HUDEP-2 (cell line): ENCODE measurements around the gene FCSK.
"Not testable (repeated sequence)": the region's sequence is repeated elsewhere in the genome, so short reads cannot be mapped to it uniquely, and the experiment has no call there.

ENCODE experiments used
- DNase-seq, 76 experiments: peaks; one replicate each; lab custom pipeline; 2025; ENCODE audit not compliant: unreplicated experiment in 76 of 76; lab: John Stamatoyannopoulos, UW

Gene FCSK

DNA sequence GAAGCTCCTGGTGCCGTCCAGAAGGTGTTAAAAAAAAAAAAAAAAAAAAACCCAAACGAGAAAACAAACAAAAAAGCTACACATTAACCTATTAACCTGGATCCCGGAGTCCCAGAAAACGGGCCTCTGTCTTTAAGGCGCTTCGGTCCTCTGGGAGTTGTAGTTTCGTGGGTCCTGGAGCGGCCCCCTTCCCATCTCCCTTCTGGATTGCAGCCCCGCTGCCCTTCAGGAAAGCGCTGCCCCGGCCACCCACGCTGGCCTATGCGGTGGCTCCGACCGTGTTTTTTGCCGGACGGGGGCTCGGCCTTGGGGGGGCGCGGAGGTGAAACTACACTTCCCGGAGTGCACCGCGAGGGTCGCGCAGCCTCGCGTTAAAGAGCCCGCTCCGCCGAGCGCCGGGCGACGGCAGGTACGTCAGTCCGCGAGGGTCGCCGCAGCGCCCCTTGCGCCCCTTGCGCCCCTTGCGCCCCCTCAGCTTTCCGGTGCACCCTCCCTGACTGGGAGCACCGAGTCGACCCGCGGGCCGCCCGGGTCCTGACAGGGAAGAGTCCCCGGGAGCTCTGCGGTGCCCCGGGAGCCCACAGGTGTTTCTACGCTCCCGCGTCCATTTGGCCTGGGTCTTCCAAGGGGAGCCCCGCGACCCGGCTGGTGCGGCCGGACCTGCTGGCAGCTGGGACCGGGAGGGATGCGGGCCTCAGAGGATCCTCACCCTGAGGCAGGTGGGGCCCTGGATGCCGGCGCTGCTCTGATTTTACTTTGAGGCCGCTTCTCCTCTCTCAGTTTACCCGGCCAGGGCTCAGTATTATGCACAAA lies at the start of gene FCSK:
Gene FCSK (plus strand): TSS at position 374 of the 813 bp plus-strand sequence. CDS start 8,596 bp downstream, outside the sequence.
- DNase-seq = peak in 39 of 76 experiments; percentile 17 to 72 (median 44)

DNA sequence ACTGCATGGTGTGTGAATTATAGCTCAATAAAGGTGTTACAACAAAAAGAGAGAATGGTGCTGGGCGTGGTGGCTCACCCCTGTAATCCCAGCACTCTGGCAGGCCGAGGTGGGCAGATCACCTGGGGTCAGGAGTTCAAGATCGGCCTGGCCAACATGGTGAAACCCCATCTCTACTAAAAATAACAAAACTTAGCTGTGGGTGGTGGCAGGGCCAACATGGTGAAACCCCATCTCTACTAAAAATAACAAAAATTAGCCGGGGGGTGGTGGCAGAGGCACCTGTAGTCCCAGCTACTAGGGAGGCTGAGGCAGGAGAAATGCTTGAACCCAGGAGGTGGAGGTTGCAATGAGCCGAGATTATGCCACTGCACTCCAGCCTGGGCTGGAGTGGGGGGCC lies 48.3 kb upstream of the FCSK start:
- not testable (repeated sequence) for DNase-seq

DNA sequence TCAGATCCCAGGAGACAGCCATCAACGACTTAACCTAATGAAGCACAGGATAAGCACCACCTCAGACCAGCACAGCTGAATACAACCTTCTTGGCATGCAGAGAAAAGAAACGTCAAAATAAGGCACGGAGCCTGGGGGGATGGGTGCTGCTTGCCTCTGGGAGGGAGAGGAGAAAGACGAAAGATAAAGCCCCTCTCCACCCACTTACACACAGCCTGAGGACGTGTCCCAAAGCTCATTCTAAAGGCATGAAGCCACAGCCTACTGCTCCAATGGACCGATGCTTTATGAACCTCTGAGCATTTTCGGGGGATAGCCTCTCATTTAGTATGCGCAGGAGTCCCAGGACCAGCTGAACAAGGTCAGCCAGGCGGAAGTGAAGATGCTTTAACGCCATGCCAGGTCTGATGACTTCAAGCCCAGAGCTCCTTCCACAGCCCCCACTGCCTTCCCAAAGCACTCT lies 46.6 kb upstream of the FCSK start:
- DNase-seq = peak in 34 of 76 experiments; percentile 6 to 69 (median 28)

DNA sequence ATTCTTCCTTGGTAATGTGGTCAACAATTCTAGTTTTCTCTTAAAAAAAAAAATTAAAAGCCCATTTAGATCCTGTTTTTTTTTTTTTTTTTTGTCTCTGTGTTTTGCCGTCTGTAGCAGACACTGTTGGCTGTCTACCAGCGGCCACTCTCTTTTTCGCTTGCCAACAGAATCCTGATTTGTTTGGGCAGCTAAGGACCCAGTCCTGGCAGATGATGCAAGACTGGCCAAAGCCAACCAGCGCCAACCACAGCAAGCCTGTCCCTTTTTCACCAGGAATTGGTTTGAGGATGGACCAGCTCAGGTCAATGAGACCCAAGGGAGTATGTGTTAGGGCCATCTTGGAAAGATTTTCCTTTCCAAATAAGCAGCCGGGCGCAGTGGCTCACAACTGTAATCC lies 43.7 kb upstream of the FCSK start:
- DNase-seq = no peak

DNA sequence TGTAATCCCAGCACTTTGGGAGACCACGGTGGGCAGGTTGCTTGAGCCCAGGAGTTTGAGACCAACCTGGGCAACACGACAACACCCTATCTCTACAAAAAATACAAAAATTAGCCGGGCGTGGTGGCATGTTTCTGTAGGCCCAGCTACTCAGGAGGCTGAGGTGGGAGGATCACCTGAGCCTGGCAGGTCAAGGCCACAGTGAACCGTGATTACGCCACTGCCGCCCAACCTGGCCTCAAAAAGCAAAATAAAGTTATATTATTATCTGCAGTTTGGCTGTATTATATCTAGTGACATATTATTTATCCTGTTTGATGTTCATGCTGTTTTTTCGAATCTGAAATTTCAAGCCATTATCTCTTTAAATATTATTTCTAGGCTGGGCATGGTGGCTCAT lies 42.0 kb upstream of the FCSK start:
- no peak for DNase-seq

DNA sequence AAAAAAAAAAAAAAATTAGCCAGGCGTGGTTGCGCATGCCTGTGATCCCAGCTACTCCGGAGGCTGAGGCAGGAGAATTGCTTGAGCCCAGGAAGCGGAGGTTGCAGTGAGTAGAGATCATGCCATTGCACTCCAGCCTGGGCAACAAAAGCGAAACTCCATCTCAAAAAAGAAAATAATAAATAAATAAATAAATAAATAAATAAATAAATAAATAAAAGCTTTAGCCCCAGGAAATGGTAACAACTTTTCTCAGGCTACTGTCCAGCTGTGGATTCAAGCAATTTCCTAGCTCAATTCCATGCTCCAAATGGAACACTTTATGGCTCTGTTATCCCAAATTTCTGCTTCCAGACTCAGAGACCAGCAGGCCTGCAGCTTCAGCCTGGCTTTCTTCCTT lies 40.8 kb upstream of the FCSK start:
- not testable (repeated sequence) for DNase-seq

DNA sequence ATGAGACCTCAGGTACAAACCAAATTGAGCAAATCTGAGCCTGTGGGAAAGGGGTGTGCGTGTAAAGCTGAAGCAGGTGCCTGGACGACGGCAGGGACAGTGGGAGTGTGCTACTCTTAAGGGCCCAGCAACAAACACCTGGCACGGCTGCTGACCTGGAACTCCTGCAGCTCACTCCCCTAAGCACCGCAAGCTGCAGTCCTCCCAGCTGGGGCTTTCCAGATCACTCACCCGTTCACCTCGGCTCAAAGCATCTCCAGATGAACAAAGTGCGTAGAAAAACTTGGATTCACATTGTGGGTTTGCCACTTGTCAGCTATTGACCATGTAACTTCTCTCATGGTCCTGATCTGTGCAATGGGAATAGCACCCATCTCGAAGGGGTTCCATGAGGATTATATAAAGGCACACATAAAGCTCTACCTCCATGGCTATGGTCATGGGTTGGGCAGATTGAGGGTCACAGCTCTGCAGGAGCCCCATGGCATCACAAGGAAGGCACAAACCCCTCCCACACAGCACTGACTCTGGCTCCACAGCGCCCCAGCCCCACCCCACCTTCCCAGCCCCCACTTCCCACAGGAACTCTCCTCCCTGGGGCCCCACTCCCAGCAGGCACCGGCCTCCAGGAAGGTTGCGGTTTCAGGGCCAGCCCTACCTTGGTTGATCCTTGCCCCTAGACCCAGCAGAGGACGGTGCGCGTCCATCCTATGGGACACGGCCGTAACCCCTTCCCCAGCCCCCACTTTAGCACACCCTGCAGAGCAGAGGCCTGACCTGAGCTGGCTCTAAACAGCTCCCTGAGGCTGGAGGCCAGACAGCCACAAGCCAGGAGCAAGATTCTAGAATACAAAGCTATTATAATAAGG lies 37.4 kb upstream of the FCSK start:
- DNase-seq = no peak

DNA sequence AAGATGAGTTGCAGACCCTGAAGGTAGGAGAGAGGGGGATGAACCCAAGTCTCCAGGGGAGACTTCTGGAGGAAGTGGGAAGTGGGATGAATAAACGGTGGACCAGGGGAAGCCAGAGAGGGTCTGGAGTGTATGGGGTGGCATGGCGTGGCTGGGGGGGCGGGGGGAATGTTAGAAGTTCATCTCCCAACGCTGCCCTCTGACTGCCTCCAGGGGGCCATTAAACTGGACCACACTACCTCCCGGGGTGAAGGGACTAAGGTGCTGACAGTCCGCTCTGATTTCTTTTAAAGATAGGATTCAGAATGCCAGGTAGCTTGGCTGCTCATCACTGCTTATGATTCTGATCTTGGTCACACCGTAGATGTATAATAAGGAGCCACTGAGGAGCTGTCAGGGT lies 36.7 kb upstream of the FCSK start:
- no peak for DNase-seq

DNA sequence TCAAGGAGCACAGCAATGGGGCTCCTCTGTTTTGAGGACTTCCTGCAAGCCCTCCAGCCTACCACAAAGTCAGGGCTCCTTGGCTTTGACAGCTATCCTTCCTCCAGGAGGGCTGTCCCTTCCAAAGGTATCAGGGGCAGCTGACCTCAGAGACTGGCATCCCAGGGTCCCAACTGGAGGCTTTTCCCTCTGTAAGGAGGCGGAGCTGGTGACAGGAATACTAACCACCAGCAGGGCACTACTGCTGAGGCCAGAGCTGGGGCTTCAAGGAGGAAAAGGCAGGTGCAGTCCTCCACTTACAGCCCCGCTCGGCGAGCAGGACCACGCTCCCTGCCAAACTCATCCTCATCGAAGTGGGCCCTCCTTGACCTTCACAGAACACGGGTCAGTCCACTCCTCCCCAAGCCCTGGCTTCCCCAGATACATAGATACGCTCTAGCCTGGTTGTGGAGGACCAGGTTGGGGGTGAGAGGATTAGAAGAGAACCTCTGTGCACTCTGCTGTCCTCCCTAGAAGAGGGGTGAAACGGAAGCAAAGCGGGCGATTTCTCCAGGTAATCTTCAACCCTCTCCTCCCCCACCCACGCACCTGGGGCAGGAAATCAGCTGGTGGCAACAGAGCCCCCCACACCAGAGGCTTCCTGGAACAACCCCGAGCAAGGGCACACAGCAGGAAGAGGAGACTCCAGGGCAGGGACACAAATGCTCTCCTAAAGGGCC lies 36.0 kb upstream of the FCSK start:
- no peak for DNase-seq

DNA sequence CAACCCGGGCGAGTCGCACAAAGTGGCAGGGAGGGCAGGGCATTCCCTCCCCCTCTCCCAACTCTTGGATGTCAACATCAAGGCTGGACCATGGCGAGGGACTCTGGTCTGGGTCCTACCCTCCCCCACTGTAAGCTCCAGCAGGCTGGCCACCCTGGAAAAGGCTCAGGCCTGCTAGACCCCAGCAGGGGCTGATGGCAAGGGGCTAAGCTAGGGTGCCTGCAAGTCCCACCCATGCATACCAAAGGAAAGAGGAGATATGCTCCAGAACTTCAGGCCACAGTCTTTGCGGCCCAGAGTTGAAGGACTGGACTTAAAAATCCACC lies 35.4 kb upstream of the FCSK start:
- no peak for DNase-seq

DNA sequence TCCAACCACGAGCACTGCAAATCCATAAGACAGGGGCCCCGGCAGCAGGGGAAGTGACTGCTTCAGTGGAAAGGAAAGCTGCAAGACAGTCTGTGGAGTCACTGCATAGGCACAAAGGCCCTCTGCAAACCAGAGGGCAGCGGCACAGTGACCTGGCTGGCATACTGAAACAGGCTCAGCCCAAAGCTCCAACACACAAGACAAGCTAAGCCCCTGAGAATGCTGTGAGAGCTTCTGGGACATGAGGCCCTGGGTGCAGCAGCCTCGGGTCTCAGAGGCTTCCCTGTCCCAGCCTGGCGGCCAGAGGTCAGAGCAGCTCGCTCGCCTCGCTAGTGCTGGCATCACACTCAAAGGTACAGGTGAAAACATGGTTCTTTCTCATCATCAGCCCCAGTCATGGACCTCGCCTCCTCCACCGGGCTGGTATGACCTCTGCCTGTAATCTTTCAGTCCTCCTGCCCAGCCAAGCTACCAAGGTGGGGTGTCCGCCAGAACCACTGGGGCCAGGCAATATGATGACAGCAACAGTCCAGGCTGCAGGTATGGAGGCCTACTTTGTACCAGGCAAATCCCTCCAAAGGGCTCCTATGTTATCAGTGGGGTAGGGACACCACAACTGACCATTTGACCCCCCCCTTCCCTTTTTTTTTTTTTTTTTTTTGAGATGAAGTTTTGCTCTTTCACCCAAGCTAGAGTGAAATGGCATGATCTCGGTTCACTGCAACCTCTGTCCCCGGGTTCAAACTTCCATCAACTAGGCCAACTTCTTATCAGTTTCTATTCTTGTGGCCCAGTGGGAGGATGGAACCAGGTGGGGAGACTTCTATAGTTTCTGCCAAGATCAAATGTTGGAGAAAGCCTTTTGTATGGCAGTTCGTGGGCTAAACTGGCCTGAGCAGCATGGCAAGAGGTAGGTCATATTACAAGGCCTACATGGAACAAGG lies 34.7 kb upstream of the FCSK start:
- peak in 1 of 76 experiments; percentile 28 for DNase-seq

DNA sequence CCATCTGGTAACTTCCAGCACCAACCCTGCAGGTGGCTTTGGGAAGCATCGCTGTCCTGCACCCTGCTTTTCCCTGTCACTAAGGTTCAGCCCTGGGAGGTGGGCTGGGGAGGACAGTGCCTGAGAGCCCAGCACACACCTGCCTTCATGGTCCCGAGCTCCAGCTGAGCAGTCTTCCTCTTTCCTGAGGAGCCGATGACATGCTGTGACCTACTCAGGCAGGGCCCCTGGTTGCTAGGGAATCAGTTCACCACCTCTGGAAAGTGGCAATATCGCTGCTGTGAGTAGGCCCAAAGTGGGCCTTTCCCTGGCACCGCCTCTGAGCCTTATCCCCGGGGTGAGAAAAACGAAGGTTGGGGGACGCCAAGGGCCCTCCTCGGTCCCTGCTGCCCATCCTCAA lies 33.4 kb upstream of the FCSK start:
- DNase-seq = no peak

DNA sequence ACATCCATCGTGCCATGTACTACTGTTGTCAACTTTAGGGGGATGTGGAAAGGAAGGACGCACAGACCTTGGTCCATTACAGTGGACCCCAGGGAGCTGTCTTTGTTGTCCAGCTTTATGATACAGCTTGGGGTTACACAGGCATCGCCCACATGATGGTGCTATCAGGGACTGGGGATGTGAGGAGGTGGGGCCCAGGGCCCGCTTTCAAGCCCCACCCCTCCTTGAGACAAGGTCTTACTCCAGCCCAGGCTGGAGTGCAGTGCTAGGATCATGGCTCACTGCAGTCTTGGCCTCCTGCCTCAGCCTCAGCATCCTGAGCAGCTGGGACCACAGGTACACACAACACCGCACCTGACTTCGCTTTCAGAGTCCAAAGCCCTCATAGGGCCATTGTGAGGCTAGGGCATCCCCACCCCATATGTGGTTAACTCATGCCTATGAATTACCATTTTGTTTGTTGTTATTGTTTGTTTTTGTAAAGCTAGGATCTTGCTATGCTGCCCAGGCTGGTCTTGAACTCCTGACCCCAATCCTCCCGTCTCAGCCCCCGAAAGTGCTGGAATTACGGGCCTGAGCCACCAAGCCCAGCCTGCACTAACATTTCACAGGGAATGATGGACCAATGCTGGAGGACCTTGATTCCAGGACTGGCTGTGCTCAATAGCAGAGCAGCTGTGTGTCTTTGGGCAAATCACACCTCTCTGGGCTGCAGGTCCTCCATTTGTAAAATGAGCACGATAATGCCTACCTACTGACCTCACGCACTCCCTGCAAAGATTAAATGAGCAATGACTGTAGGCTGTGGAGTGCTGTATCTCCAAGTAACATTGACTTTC lies 32.7 kb upstream of the FCSK start:
- DNase-seq = peak in 63 of 76 experiments; percentile 12 to 76 (median 50)

DNA sequence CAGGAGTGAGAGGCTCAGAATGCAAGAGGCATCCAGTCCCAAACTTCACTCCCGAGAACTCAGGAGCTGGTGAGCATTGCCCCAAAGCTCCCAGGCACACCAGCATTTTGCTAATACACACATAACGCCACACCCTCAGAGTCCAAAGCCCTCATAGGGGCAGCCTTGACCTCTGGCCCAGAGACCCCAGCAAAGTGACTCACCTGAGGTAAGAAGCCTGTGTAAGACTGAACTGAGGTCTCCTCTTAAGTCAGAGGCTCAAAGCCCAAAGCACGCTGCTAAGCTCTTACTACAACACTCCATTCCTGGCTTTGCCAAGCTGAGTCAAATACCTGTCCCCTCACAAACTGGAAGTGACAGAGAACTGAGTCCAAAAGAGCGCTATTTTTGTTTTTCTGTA lies 31.9 kb upstream of the FCSK start:
- no peak for DNase-seq

DNA sequence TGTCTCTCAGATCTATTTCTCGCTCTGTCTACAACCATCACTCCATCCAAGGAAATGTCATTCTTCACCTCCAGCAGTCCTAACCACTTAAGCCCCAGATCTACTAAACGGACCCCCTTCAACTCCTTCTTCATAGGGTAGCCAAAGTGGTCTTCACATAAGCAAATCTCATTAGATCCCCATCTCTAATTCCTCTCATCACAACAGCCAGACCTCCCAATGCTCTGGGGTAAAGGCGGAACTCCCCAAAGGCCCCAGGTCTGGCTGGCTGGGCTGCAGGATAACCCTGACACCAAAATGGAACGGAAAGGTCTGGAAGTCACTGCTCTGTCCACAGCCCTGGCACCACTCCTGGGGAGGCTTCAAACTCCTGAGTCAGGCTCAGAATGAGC lies 26.6 kb upstream of the FCSK start:
- no peak for DNase-seq

DNA sequence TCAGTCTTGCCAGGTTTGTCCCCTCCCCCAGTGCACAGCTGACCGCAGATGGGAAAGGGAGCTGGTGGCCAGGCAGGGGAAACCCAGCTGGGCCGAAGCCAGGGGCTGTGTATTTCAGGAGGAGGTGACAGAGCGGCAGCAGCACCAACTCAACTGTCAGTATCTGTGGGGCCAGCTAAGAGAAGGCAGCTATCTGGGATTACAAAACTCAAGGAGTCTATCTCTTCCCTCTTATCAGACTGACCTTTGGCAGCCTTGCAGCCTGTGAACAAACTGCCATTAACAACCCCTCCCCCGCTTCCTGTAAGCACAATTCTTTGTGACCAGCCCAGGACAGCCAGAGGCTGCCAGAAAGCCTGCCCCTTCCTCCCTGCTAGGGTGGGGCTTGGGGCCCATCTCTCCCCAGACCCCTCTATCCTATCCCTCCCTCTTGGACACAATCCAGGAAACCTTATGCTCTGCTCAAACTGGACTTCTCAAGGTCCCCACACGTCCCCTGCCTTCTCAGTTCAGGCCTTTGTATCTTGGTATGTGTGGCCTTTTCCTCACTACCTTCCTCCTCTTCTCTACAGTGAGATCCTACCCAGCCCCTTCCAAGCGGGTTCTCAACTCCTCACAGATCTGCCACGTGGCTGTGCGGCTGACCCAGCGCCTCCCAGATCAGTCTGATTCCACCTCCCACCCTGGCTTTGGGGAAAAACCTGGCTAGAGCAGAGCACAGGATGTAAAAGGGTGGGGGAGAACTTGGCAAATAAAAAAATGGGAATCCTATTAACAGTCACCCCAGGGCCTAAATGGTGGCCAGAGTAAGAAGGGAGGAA lies 26.0 kb upstream of the FCSK start:
- DNase-seq = peak in 75 of 76 experiments; percentile 79 to 100 (median 99)

DNA sequence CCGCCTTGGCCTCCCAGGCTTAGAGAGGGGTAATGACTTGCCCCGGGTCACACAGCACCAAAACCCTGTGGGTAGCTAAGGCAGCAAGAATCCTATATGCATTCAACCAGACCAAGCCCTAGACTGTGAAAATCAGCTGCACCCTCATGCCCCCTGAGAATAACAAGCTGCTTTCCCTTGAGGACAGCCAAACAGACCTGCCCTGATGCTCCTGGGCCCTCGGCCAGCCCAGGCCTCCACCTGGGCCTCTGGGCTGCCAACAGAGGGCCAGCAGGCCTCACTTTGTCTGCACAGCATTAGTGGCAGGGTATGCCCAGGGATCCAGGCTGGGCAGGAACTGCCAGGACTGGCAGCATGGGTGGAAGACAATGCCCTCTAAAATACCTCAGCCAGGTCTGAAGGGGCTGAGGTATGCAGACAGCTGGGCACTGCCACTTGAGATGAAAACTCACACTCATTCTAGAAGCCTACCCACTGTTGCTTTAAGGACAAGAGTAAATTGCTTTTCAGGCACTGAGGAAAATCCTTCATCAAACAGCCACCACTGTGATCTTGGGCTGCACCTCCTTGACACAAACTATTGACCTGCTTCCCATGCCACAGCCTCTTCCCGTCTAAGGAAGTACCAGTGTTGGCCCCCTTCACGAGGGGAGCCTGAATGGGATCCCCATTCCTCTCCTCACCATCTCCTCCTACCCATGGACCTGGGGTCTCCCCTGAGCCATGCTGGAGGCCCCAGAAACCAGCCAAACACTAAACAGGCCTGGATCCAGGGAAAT lies 24.3 kb upstream of the FCSK start:
- peak in 6 of 76 experiments; percentile 7 to 51 (median 30) for DNase-seq
